ENCODE measurements around the gene SPC24.

- TF ChIP-seq POLR2A (IDR thresholded peaks at IDR 0.05) (no peak), CTCF (IDR thresholded peaks at IDR 0.05) (no peak)
Observed at GRCh38 chr19:11197291-11198174, 42.0 kb upstream of the SPC24 start, which contains the start of gene KANK2.

Measured in breast epithelium (tissue), 3 donors.